Neural progenitor cell (in vitro differentiated cells): ENCODE results near the gene EPPIN.

Experiments
- EZH2 ChIP-seq: fragments of 200-600 bp; sonication (generic); IDR thresholded peaks from 2 replicates; pipeline ENCODE4 v1.6.1; 2017; ENCODE audit warnings: antibody characterized with exemption, mild to moderate bottlenecking, moderate library complexity
- TF ChIP-seq, protein P1 (sequence below): fragments of 200-600 bp; sonication (generic); IDR thresholded peaks from 2 replicates; pipeline ENCODE4 v1.5.1; 2017; ENCODE audit warnings: antibody characterized with exemption, mild to moderate bottlenecking

DNA sequence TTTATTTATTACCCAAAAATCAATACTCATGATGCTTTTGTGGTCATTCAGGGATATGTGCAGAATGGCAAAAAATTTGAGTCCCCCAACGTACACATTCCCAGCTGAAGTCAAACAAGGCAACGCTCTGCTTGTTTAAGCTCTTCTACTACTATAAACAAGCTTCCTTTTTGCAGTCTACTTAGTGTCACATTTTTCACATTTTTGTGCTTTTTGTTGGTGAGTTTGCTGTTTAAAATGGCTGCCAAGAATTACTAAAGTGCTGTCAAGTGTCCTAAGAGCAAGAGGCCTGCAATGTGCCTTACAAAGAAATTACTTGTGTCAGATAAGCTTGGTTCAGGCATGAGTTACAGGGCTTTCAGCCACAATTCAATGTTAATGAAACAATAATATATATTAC lies 29.8 kb upstream of the EPPIN start:
- TF ChIP-seq EZH2, result no peak
- TF ChIP-seq, protein P1, sequence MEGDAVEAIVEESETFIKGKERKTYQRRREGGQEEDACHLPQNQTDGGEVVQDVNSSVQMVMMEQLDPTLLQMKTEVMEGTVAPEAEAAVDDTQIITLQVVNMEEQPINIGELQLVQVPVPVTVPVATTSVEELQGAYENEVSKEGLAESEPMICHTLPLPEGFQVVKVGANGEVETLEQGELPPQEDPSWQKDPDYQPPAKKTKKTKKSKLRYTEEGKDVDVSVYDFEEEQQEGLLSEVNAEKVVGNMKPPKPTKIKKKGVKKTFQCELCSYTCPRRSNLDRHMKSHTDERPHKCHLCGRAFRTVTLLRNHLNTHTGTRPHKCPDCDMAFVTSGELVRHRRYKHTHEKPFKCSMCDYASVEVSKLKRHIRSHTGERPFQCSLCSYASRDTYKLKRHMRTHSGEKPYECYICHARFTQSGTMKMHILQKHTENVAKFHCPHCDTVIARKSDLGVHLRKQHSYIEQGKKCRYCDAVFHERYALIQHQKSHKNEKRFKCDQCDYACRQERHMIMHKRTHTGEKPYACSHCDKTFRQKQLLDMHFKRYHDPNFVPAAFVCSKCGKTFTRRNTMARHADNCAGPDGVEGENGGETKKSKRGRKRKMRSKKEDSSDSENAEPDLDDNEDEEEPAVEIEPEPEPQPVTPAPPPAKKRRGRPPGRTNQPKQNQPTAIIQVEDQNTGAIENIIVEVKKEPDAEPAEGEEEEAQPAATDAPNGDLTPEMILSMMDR, result no peak
